MCF 10A (cell line): ENCODE data around the gene PALB2. TPM values are rescaled to one million over a fixed set of nuclear protein-coding genes. Genes with fewer than 3 reads are reported as not detected.

Experiments
- BruUV-seq: library from RNA; stranded (reverse); fragments of 400-500 nt; replicated peaks from 2 replicates; lab custom pipeline; 2021; lab: Mats Ljungman, UMichigan
- CTCF ChIA-PET: fragments of 300-600 bp; sonication (Branson Sonifier 250); formaldehyde crosslinking; extraction: SDS; loops from one replicate; lab custom pipeline; 2021; ENCODE audit warnings: antibody characterized with exemption, inconsistent platforms; lab: Yijun Ruan, JAX
- POLR2A ChIA-PET: fragments of 300-600, 350-650 bp; sonication (Branson Sonifier 250); formaldehyde crosslinking; extraction: SDS; loops from one replicate; lab custom pipeline; 2020; ENCODE audit warnings: antibody characterized with exemption, inconsistent platforms; lab: Yijun Ruan, JAX
- DNase-seq: peaks from one replicate; pipeline ENCODE4 v3.0.0-alpha.2; 2018; ENCODE audit not compliant: unreplicated experiment
- H3K27ac Mint-ChIP-seq: one replicate; pipeline ENCODE4 v1.8.0; 2022; ENCODE audit warnings: mild to moderate bottlenecking, low read depth, mixed read lengths; ENCODE audit not compliant: unreplicated experiment
- H3K27me3 Mint-ChIP-seq: one replicate; pipeline ENCODE4 v1.8.0; 2022; ENCODE audit warnings: mixed read lengths; ENCODE audit not compliant: insufficient read depth, unreplicated experiment
- H3K36me3 Mint-ChIP-seq: one replicate; pipeline ENCODE4 v1.8.0; 2022; ENCODE audit warnings: mild to moderate bottlenecking, moderate library complexity, mixed read lengths; ENCODE audit not compliant: insufficient read depth, unreplicated experiment
- H3K4me1 Mint-ChIP-seq: one replicate; pipeline ENCODE4 v1.8.0; 2022; ENCODE audit warnings: mixed read lengths; ENCODE audit not compliant: insufficient read depth, unreplicated experiment
- H3K4me3 Mint-ChIP-seq: one replicate; pipeline ENCODE4 v1.8.0; 2022; ENCODE audit warnings: mild to moderate bottlenecking, moderate library complexity, mixed read lengths; ENCODE audit not compliant: unreplicated experiment
- H3K9me3 Mint-ChIP-seq: one replicate; pipeline ENCODE4 v1.8.0; 2022; ENCODE audit warnings: mixed read lengths; ENCODE audit not compliant: unreplicated experiment
- intact Hi-C: fragments of 100-400 bp; cut with micrococcal nuclease; formaldehyde crosslinking; loops from 2 replicates; pipeline ENCODE4 v1.14.1; 2022
- total RNA-seq: library from RNA; stranded (reverse); gene quantifications from 2 replicates; pipeline ENCODE4 v1.2.3, GENCODE V29; 2022
- TF ChIP-seq, protein P1 (sequence below): fragments of 200-600 bp; IDR thresholded peaks from one replicate; pipeline ENCODE4 v1.8.0; 2022; ENCODE audit warnings: antibody characterized with exemption, mild to moderate bottlenecking; ENCODE audit not compliant: unreplicated experiment

PALB2 gene
- total RNA-seq, 1 experiment from 2014 or later: 20.8 TPM

DNA sequence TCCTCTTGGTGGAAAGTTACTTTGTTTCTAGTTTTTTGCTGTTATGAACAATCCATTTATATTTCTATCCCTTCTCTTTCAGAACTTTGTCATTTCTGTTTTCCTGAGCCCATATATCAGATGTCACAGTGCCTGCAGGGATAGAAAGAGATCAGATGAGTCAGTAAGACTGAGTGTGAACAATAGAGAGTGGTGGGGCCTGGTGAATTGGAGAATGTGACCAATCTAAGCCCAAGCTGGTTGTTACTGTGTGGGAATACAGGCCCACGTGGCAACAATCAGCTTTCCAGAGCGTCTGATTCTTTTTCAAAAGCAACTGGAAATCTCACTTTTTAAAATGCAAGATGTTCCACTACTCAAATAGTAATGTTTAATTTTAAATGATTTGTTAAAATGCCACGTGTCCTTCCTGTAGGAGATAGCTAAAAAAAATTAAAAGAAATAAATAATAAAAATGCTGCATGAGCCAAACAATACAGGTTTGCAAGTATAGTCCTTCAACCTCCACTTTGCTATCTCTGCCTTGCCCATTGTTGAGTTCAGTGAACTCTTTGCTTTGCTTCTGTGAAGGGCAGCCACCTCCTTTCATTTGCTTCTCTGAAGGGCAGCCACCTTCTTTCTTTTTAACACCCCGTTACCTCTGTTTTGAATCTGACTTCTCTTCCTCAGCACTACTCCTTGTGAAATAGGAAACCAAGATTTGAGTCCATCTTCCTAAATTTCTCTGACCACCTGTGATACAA, 9.7 kb upstream of the PALB2 start:
- Mint-ChIP-seq H3K4me1 (no peaks in the 10 kb centered on the region), H3K27me3 (no peaks in the 10 kb centered on the region), H3K9me3 (no peaks in the 10 kb centered on the region), H3K36me3 (peaks cover 84% of the 10 kb centered on the region), H3K27ac (peak overlapping the region; percentile 40), H3K4me3 (no peak overlapping the region)
- no peak for DNase-seq
- TF ChIP-seq, protein P1, sequence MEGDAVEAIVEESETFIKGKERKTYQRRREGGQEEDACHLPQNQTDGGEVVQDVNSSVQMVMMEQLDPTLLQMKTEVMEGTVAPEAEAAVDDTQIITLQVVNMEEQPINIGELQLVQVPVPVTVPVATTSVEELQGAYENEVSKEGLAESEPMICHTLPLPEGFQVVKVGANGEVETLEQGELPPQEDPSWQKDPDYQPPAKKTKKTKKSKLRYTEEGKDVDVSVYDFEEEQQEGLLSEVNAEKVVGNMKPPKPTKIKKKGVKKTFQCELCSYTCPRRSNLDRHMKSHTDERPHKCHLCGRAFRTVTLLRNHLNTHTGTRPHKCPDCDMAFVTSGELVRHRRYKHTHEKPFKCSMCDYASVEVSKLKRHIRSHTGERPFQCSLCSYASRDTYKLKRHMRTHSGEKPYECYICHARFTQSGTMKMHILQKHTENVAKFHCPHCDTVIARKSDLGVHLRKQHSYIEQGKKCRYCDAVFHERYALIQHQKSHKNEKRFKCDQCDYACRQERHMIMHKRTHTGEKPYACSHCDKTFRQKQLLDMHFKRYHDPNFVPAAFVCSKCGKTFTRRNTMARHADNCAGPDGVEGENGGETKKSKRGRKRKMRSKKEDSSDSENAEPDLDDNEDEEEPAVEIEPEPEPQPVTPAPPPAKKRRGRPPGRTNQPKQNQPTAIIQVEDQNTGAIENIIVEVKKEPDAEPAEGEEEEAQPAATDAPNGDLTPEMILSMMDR: no peak
- ChIA-PET POLR2A (interaction anchor here (2.9 kb wide), 1 partner anchor 10 kb away, joined by 13 read pairs; the partner anchor contains the start of genes DCTN5 and PALB2), CTCF (interaction anchor here (1.4 kb wide), 1 partner anchor 8 kb away, joined by 4 read pairs; no protein-coding TSS in a partner anchor)
- no TSS peak for BruUV-seq
- intact Hi-C loops: no loop called here

DNA sequence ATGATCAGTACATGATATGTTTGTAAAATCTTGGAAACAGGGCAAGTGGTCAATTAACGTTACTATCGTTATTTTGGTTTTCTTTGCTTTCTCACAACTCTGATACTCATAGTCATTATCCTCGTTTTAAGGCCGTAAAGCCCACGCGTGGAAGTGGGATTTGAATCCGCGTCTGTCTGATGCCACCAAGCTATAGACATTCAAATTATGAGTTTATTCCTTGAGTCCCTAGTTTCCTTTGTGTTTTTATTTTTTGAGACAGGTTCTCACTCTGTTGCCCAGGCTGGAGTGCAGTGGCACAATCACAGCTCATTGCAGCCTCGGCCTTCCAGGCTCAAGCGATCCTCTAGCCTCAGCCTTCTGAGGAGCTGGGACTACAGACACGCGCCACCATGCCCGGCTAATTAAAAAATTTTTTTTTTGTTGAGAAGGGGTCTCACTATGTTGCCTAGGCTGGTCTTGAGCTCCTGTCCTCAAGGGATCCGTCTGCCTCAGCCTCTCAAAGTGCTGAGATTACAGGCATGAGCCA, 1.2 kb upstream of the PALB2 start:
- ChIA-PET CTCF (interaction anchor here (0.6 to 1.3 kb wide), 3 partner anchors 45 to 1264 kb away, joined by 3 to 4 read pairs (median 4); no protein-coding TSS in a partner anchor), POLR2A (interaction anchor here (0.8 to 3.4 kb wide), 13 partner anchors 9 to 138 kb away, joined by 3 to 24 read pairs (median 4); partner anchors contain the start of genes EARS2, PLK1 and UBFD1)
- no TSS peak for BruUV-seq
- H3K4me1 Mint-ChIP-seq: peaks cover 12% of the 10 kb centered on the region
- peaks cover 71% of the 10 kb centered on the region for H3K36me3 Mint-ChIP-seq
- TF ChIP-seq, protein P1: no peak
- no peak for DNase-seq
- H3K27me3 Mint-ChIP-seq: no peaks in the 10 kb centered on the region
- no peaks in the 10 kb centered on the region for H3K9me3 Mint-ChIP-seq
- intact Hi-C loops: no loop called here
- H3K27ac Mint-ChIP-seq: peak overlapping the region; percentile 91
- peak overlapping the region; percentile 91 for H3K4me3 Mint-ChIP-seq

DNA sequence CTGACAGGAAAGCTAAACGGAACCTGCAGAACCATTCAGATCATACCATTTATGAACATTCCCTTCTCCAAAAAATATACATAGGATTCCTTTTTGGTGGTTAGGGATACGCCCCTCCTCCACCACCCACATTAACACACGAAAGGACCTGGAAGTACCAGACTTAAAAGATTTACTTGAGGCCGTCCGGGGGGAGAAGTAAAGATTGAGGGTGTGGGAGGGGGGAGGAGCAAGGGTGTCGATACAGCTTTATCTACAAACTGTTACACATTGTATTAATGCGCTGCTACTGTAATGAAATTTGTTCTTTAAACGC, 537 bp downstream of the PALB2 start:
- ChIA-PET CTCF (interaction anchor here (0.5 to 1.4 kb wide), 7 partner anchors 14 to 1990 kb away, joined by 3 to 7 read pairs (median 3); no protein-coding TSS in a partner anchor), POLR2A (interaction anchor here (0.6 to 3.4 kb wide), 22 partner anchors 10 to 1978 kb away, joined by 3 to 24 read pairs (median 4); partner anchors contain the start of genes EARS2, NDUFAB1, PLK1 and UBFD1)
- DNase-seq: peak; percentile 0
- H3K4me3 Mint-ChIP-seq: peak overlapping the region; percentile 91
- H3K27ac Mint-ChIP-seq: peak overlapping the region; percentile 91
- H3K36me3 Mint-ChIP-seq: peaks cover 71% of the 10 kb centered on the region
- H3K27me3 Mint-ChIP-seq: no peaks in the 10 kb centered on the region
- intact Hi-C loops: no loop called here
- H3K9me3 Mint-ChIP-seq: no peaks in the 10 kb centered on the region
- BruUV-seq: no TSS peak
- TF ChIP-seq, protein P1: no peak
- peaks cover 12% of the 10 kb centered on the region for H3K4me1 Mint-ChIP-seq

DNA sequence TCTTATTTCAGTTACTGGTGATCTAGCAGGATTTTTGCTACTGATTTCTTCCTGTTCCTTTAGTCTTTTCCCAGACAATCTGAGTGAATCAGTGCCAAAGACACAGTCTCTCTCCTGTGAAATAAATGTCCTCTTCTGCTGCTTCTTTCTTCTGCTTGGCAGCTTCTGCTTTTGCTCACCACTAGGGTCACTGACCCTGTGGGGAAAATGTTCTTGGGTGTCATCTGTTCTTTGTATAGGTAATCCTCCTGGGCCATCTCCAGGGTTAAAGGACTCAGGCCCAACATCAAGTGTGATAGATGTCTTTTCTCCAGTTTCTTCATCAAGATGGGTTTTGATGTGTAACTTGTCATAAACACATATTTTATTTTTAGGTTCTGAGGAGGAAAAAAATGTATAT, 5.2 kb downstream of the PALB2 start:
- ChIA-PET POLR2A (no interaction called here), CTCF (no interaction called here)
- no TSS peak for BruUV-seq
- TF ChIP-seq, protein P1: no peak
- no peak for DNase-seq
- no peaks in the 10 kb centered on the region for H3K27me3 Mint-ChIP-seq
- intact Hi-C loops: no loop called here
- no peak overlapping the region for H3K4me3 Mint-ChIP-seq
- H3K9me3 Mint-ChIP-seq: no peaks in the 10 kb centered on the region
- peaks cover 7% of the 10 kb centered on the region for H3K4me1 Mint-ChIP-seq
- peaks cover 61% of the 10 kb centered on the region for H3K36me3 Mint-ChIP-seq
- no peak overlapping the region for H3K27ac Mint-ChIP-seq
